H9 (cell line): ENCODE data around the gene RASSF5. TPM values are rescaled to one million over a fixed set of nuclear protein-coding genes. Genes with fewer than 3 reads are reported as not detected.
A peak's percentile ranks its signal among the peaks of the same experiment; 100 is the strongest.

Source experiments
- DNase-seq: peaks from one replicate; pipeline ENCODE4 v3.0.0-alpha.2; 2017
- H2AFZ ChIP-seq: one replicate; pipeline ENCODE4 v1.6.1; 2013; ENCODE audit warnings: mild to moderate bottlenecking, low read length, control low read depth, moderate library complexity
- H2AK5ac ChIP-seq: 2 replicates; pipeline ENCODE4 v1.6.1; 2013; ENCODE audit warnings: low read length, control low read depth, mixed read lengths; ENCODE audit not compliant: insufficient read length
- H2BK120ac ChIP-seq: one replicate; pipeline ENCODE4 v1.6.1; 2013; ENCODE audit warnings: low read depth, mild to moderate bottlenecking, low read length, control low read depth, inconsistent platforms; ENCODE audit not compliant: poor library complexity, severe bottlenecking
- H2BK12ac ChIP-seq: 2 replicates; pipeline ENCODE4 v1.6.1; 2013; ENCODE audit warnings: low read length, control low read depth, mixed read lengths, low read depth; ENCODE audit not compliant: insufficient read length
- H2BK15ac ChIP-seq: 2 replicates; pipeline ENCODE4 v1.6.1; 2013; ENCODE audit warnings: low read depth, low read length, control low read depth
- H2BK20ac ChIP-seq: one replicate; pipeline ENCODE4 v1.6.1; 2013; ENCODE audit warnings: low read depth, mild to moderate bottlenecking, low read length, control low read depth, inconsistent platforms; ENCODE audit not compliant: poor library complexity, severe bottlenecking
- H2BK5ac ChIP-seq: 2 replicates; pipeline ENCODE4 v1.6.1; 2013; ENCODE audit warnings: low read length, control low read depth, mixed read lengths; ENCODE audit not compliant: insufficient read length
- H3K14ac ChIP-seq: 2 replicates; pipeline ENCODE4 v1.6.1; 2013; ENCODE audit warnings: low read length, control low read depth; ENCODE audit not compliant: insufficient read depth
- H3K18ac ChIP-seq: 2 replicates; pipeline ENCODE4 v1.6.1; 2013; ENCODE audit warnings: low read depth, mild to moderate bottlenecking, mixed read lengths, low read length, control low read depth; ENCODE audit not compliant: insufficient read length
- H3K23ac ChIP-seq: 2 replicates; pipeline ENCODE4 v1.6.1; 2013; ENCODE audit warnings: low read length, control low read depth, mixed read lengths, low read depth; ENCODE audit not compliant: insufficient read length
- H3K23me2 ChIP-seq: 2 replicates; pipeline ENCODE4 v1.6.1; 2013; ENCODE audit warnings: low read depth, mild to moderate bottlenecking, mixed read lengths, low read length, control low read depth; ENCODE audit not compliant: insufficient read length, poor library complexity, severe bottlenecking
- H3K27ac ChIP-seq: 2 replicates; pipeline ENCODE4 v1.5.1; 2013; ENCODE audit warnings: low read length, control low read depth, mixed read lengths, low read depth; ENCODE audit not compliant: insufficient read length
- H3K27me3 ChIP-seq: 2 replicates; pipeline ENCODE4 v1.6.1; 2013; ENCODE audit warnings: low read length, control low read depth, inconsistent platforms; ENCODE audit not compliant: insufficient read depth
- H3K4ac ChIP-seq: 2 replicates; pipeline ENCODE4 v1.6.1; 2013; ENCODE audit warnings: low read depth, mild to moderate bottlenecking, control low read depth, inconsistent platforms, low read length, moderate library complexity
- H3K4me1 ChIP-seq: 2 replicates; pipeline ENCODE4 v1.6.1; 2013; ENCODE audit warnings: low read length, control low read depth, inconsistent platforms; ENCODE audit not compliant: insufficient read depth
- H3K4me2 ChIP-seq: 2 replicates; pipeline ENCODE4 v1.6.1; 2013; ENCODE audit warnings: low read length, control low read depth, mixed read lengths; ENCODE audit not compliant: insufficient read length, insufficient read depth
- H3K56ac ChIP-seq: 2 replicates; pipeline ENCODE4 v1.6.1; 2013; ENCODE audit warnings: low read depth, mild to moderate bottlenecking, mixed read lengths, low read length, control low read depth; ENCODE audit not compliant: insufficient read length
- H3K79me1 ChIP-seq: 2 replicates; pipeline ENCODE4 v1.6.1; 2013; ENCODE audit warnings: low read depth, mild to moderate bottlenecking, moderate library complexity, low read length, control low read depth, inconsistent platforms; ENCODE audit not compliant: insufficient read depth, poor library complexity, severe bottlenecking
- H3K79me2 ChIP-seq: 2 replicates; pipeline ENCODE4 v1.6.1; 2013; ENCODE audit warnings: low read length, control low read depth, inconsistent platforms; ENCODE audit not compliant: insufficient read depth
- H3K9ac ChIP-seq: 2 replicates; pipeline ENCODE4 v1.6.1; 2013; ENCODE audit warnings: low read length, control low read depth, mixed read lengths; ENCODE audit not compliant: insufficient read length; ENCODE audit errors: extremely low read depth
- H3K9me3 ChIP-seq: one replicate; pipeline ENCODE4 v1.6.1; 2013; ENCODE audit warnings: low read depth, low read length, inconsistent platforms; ENCODE audit not compliant: control insufficient read depth
- H3T11ph ChIP-seq: one replicate; pipeline ENCODE4 v1.6.1; 2013; ENCODE audit warnings: mild to moderate bottlenecking, low read length, control low read depth, inconsistent platforms
- H4K20me1 ChIP-seq: one replicate; pipeline ENCODE4 v1.6.1; 2013; ENCODE audit not compliant: control insufficient read depth, insufficient read length, insufficient read depth
- H4K5ac ChIP-seq: 2 replicates; pipeline ENCODE4 v1.6.1; 2013; ENCODE audit warnings: low read depth, mild to moderate bottlenecking, mixed read lengths, low read length, control low read depth; ENCODE audit not compliant: insufficient read length
- H4K8ac ChIP-seq: replicated peaks from 2 replicates; pipeline ENCODE4 v1.6.1; 2013; ENCODE audit warnings: low read length, control low read depth, mixed read lengths, low read depth; ENCODE audit not compliant: insufficient read length
- H4K91ac ChIP-seq: 2 replicates; pipeline ENCODE4 v1.6.1; 2013; ENCODE audit warnings: low read depth, mild to moderate bottlenecking, moderate library complexity, mixed read lengths, low read length, control low read depth; ENCODE audit not compliant: insufficient read length
- H3K27ac Mint-ChIP-seq, 3 experiments: 2 replicates in 2 of 3; 3 replicates in 1 of 3; pipeline ENCODE4 v1.8.0; 2020 to 2021; ENCODE audit warnings: mixed read lengths in 3 of 3, mild to moderate bottlenecking in 1 of 3, moderate library complexity in 1 of 3
- H3K27me3 Mint-ChIP-seq: 2 replicates; pipeline ENCODE4 v1.8.0; 2021; ENCODE audit warnings: low read depth, mild to moderate bottlenecking, moderate library complexity, mixed read lengths
- H3K36me3 Mint-ChIP-seq, 3 experiments: 2 replicates in 2 of 3; 3 replicates in 1 of 3; pipeline ENCODE4 v1.8.0; 2020 to 2021; ENCODE audit warnings: low read depth in 3 of 3, mixed read lengths in 3 of 3; ENCODE audit not compliant: insufficient read depth in 1 of 3
- H3K4me1 Mint-ChIP-seq, 2 experiments: 2 replicates each; pipeline ENCODE4 v1.8.0; 2020; ENCODE audit warnings: mixed read lengths in 2 of 2
- H3K4me3 Mint-ChIP-seq, 2 experiments: 2 replicates in 1 of 2; 3 replicates in 1 of 2; pipeline ENCODE4 v1.8.0; 2020 to 2021; ENCODE audit warnings: mild to moderate bottlenecking in 2 of 2, mixed read lengths in 2 of 2, moderate library complexity in 1 of 2
- H3K9me3 Mint-ChIP-seq, 2 experiments: 2 replicates in 1 of 2; 3 replicates in 1 of 2; pipeline ENCODE4 v1.8.0; 2020; ENCODE audit warnings: mild to moderate bottlenecking in 2 of 2, mixed read lengths in 2 of 2, moderate library complexity in 1 of 2
- CTCF ChIP-seq: fragments of 200-600 bp; sonication (generic); conservative IDR thresholded peaks from 3 replicates; pipeline ENCODE4 v1.8.0; 2021; ENCODE audit warnings: antibody characterized with exemption, mild to moderate bottlenecking
- WGBS: extraction: QIAGEN DNeasy Blood & Tissue Kit; methylation state at CpG from one replicate; pipeline ENCODE4 v1.1.7; 2013; ENCODE audit warnings: missing lambda C conversion rate, low lambda C conversion rate, mixed read lengths; ENCODE audit not compliant: insufficient read length; ENCODE audit errors: extremely low coverage; 5-methylcytosine and 5-hydroxymethylcytosine counted together
- total RNA-seq: library from RNA; stranded (reverse); gene quantifications from 2 replicates; pipeline ENCODE4 v1.2.1, GENCODE V29; 2021

Gene RASSF5
- total RNA-seq, 1 experiment from 2014 or later = 0.50 TPM

GRCh38 chr1:206464456-206464964 is 42.8 kb upstream of the RASSF5 start:
- Histone ChIP-seq H4K5ac (no peak overlapping the region), H3K23me2 (no peaks in the 10 kb centered on the region), H2AK5ac (no peak overlapping the region), H2BK120ac (no peak overlapping the region), H3K14ac (no peak overlapping the region), H3K18ac (no peak overlapping the region), H3K56ac (no peak overlapping the region), H4K8ac (no peak overlapping the region), H3K4me2 (no peak overlapping the region), H3K9ac (no peak overlapping the region), H3K4me1 (peaks cover 3% of the 10 kb centered on the region; the same call in 1 of the 2 replicates), H2BK20ac (no peak overlapping the region), H4K91ac (no peak overlapping the region), H3K79me1 (no peaks in the 10 kb centered on the region), H3K9me3 (no peaks in the 10 kb centered on the region), H2BK15ac (no peak overlapping the region), H2BK12ac (no peak overlapping the region), H3K4ac (no peak overlapping the region), H3K27ac (no peak overlapping the region), H2AFZ (no peak overlapping the region), H4K20me1 (no peaks in the 10 kb centered on the region), H3K79me2 (no peaks in the 10 kb centered on the region), H3K27me3 (no peaks in the 10 kb centered on the region), H3K23ac (no peak overlapping the region), H3T11ph (no peak overlapping the region), H2BK5ac (no peak overlapping the region)
- DNase-seq = no peak
- Mint-ChIP-seq H3K36me3 (peaks cover 0 to 14% (median 5%) of the 10 kb centered on the region in 3 experiments; a peak in 6 of 7 replicates), H3K4me3 (no peak overlapping the region), H3K27me3 (peaks cover 31% of the 10 kb centered on the region), H3K27ac (peak overlapping the region in 2 of 3 experiments; percentile 11 to 75; a peak in 1 of 7 replicates), H3K4me1 (peaks cover 25 to 29% of the 10 kb centered on the region in 2 experiments), H3K9me3 (no peaks in the 10 kb centered on the region)
- WGBS = no CpG with 5 or more reads among the region's 4 CpGs
- TF ChIP-seq CTCF = no peak
